Measurements from ENCODE around the gene CLN3. TPM values are rescaled to one million over a fixed set of nuclear protein-coding genes. Genes with fewer than 3 reads are reported as not detected.
"Not testable (repeated sequence)": the region's sequence is repeated elsewhere in the genome, so short reads cannot be mapped to it uniquely, and the experiment has no call there.

Gene CLN3
- total RNA-seq, 1 donor: 18.4 TPM

DNA sequence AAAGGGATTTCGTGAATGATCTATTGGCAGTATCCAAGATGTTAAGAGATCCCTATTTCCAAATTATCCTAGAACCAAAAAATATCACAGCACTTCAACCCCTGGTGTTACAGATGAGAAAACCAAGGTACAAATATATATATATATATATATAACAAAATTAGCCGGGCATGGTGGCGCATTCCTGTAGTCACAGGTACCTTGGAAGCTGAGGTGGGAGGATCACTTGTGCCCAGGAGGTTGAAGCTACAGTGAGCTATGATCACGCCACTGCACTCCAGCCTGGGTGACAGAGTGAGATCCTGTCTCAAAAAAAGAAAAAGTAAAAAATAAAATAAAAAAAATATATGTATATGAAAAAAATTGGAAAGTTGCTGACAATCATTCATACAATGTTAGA lies 637 bp upstream of the CLN3 start:
- TF ChIP-seq, protein P1, sequence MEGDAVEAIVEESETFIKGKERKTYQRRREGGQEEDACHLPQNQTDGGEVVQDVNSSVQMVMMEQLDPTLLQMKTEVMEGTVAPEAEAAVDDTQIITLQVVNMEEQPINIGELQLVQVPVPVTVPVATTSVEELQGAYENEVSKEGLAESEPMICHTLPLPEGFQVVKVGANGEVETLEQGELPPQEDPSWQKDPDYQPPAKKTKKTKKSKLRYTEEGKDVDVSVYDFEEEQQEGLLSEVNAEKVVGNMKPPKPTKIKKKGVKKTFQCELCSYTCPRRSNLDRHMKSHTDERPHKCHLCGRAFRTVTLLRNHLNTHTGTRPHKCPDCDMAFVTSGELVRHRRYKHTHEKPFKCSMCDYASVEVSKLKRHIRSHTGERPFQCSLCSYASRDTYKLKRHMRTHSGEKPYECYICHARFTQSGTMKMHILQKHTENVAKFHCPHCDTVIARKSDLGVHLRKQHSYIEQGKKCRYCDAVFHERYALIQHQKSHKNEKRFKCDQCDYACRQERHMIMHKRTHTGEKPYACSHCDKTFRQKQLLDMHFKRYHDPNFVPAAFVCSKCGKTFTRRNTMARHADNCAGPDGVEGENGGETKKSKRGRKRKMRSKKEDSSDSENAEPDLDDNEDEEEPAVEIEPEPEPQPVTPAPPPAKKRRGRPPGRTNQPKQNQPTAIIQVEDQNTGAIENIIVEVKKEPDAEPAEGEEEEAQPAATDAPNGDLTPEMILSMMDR (IDR thresholded peaks at IDR 0.05; ENCODE audit: insufficient read depth, low read length): no peak
- no peak for DNase-seq (ENCODE audit: low read depth)
- H3K4me3 ChIP-seq (ENCODE audit: low read depth, low read length): peak overlapping the region; percentile 22

GRCh38 chr16:28491230-28491969 lies 474 bp downstream of the CLN3 start:
- peak overlapping the region; percentile 100 for H3K4me3 ChIP-seq (ENCODE audit: low read depth, low read length)
- DNase-seq (ENCODE audit: low read depth): peak; percentile 24
- TF ChIP-seq, protein P1 (IDR thresholded peaks at IDR 0.05; ENCODE audit: insufficient read depth, low read length): peak; percentile 52

DNA sequence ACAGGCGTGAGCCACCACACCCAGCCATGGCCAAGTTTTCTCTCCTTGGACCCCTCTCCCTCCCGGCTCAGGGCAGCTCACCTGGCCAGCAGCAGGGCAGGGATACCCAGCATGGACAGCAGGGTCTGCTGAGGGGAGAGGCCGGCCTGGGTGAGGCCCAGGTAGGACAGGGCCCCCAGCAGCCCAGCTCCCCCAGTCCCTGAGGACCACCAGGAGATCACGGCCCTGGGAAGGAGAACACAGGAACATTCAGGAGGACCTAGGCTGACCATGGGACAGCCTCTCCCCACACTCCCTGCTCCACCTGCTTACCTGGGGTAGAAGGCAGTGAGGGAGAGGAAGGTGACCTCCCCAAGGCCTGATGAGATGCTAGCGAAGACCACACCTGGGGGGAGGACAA lies 5.6 kb downstream of the CLN3 start:
- no peak overlapping the region for H3K4me3 ChIP-seq (ENCODE audit: low read depth, low read length)
- TF ChIP-seq, protein P1 (IDR thresholded peaks at IDR 0.05; ENCODE audit: insufficient read depth, low read length): no peak
- DNase-seq (ENCODE audit: low read depth): no peak

- not testable (repeated sequence) for H3K4me3 ChIP-seq (ENCODE audit: low read depth, low read length); DNase-seq (ENCODE audit: low read depth)
These were observed 8.5 kb downstream of the CLN3 start for GRCh38 chr16:28483361-28483760.

DNA sequence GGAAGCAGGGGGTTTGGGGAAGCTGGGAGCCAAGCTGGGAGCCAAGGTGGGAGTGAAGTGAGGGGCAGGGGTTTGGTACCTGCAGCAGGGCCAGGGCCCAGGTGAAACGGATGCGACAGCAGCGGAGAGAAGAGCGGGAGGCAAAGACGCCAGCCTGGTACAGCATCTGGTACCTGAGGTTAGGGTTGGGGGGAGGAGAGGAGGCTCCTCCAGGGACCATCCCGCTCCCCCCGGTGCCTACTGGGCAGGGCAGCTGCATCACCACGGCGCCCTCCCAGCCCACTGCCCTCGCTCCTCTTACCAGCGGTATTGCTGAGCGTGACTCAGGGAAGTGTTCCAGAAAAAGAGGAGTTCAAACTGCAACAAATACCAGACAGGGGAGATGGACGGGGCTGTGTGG lies 9.8 kb downstream of the CLN3 start:
- TF ChIP-seq, protein P1 (IDR thresholded peaks at IDR 0.05; ENCODE audit: insufficient read depth, low read length): no peak
- no peak for DNase-seq (ENCODE audit: low read depth)
- H3K4me3 ChIP-seq (ENCODE audit: low read depth, low read length): no peak overlapping the region

DNA sequence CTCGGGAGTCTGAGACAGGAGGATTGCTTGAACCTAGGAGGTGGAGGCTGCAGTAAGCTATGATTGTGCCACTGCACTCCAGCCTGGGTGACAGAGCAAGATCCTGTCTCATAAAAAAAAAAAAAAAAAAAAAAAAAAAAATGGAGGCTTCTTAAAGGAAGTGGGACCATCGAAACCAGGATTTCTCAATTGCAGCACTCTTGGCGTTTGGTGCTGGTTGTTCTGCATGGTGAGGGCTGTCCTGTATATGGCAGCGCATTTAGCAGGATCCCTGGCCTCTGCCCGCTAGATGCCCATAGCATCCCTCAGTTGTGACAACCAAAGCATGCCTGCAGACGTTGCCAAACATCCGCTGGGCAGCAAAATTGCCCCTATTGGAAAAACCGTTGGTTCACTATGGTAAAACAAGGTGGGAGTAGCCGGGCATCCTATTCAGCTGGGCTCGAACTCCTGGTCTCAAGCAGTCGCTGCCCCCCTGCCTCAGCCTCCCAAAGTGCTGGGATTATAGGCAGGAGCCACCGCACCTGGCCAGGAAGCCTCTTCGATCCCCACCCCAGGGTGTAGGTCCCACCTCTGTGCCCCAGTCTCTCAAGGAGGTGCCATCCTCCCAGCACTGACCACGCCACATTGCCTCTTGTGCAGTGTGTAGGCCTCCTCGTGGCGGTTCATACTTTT lies 13.2 kb downstream of the CLN3 start:
- TF ChIP-seq, protein P1 (IDR thresholded peaks at IDR 0.05; ENCODE audit: insufficient read depth, low read length): no peak
- DNase-seq (ENCODE audit: low read depth): no peak
- H3K4me3 ChIP-seq (ENCODE audit: low read depth, low read length): no peak overlapping the region

DNA sequence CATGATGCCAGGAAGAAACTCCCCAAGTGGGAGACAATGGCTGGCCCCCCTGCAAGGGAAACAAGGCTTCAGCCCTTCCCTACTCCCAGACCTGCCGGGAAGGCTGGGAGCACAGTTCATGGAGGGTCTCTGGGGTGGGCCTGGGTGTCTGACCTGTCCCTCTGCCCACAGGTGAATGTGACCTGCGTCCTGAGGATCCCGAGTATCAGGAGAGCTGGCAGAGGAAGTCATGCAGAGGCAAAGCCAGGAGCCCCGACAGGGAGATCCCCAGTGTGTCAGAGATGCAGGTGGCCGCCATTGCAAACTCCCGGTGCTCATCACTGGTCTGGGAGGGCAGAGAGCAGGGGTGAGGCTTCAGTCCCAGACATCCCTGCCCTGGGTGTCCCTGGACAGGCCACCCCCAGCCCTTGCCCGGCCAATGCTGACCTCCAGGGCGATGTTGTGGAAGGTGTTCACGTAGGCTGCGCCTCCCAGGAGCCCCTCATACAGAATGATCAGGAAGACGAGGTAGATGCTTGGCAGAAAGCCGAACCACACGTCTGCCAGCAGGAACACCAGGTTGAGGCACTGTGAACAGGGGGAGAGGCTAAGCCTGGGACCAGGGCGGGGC lies 14.5 kb downstream of the CLN3 start:
- TF ChIP-seq, protein P1 (IDR thresholded peaks at IDR 0.05; ENCODE audit: insufficient read depth, low read length): no peak
- no peak overlapping the region for H3K4me3 ChIP-seq (ENCODE audit: low read depth, low read length)
- no peak for DNase-seq (ENCODE audit: low read depth)

Data from fibroblast of the aortic adventitia (primary cell).